Measurements from ENCODE around the gene SRGAP1. TPM values are rescaled to one million over a fixed set of nuclear protein-coding genes. Genes with fewer than 3 reads are reported as not detected.
"Not testable (repeated sequence)": the region's sequence is repeated elsewhere in the genome, so short reads cannot be mapped to it uniquely, and the experiment has no call there.

The SRGAP1 gene
- total RNA-seq, 1 donor: 18.1 TPM

DNA sequence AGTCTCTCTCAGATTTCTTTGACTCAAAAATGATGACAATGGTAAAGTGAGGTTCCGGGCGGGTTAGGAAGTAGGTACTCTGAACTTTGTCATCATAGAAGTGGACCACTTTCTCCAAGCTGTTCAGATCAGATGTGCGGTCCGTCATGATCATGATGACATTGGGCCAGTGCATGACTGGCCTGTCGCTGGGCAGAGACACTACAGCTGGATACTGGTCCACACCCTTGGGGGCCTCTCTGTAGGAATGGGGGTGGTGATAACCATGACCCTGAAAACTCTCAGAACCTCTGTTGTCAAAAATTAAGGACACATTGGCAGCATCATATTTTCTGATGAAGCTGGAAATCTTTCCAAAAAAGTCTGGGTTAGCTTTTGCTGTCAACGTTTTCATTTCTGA, 349.4 kb downstream of the SRGAP1 start:
- TF ChIP-seq, protein P1, sequence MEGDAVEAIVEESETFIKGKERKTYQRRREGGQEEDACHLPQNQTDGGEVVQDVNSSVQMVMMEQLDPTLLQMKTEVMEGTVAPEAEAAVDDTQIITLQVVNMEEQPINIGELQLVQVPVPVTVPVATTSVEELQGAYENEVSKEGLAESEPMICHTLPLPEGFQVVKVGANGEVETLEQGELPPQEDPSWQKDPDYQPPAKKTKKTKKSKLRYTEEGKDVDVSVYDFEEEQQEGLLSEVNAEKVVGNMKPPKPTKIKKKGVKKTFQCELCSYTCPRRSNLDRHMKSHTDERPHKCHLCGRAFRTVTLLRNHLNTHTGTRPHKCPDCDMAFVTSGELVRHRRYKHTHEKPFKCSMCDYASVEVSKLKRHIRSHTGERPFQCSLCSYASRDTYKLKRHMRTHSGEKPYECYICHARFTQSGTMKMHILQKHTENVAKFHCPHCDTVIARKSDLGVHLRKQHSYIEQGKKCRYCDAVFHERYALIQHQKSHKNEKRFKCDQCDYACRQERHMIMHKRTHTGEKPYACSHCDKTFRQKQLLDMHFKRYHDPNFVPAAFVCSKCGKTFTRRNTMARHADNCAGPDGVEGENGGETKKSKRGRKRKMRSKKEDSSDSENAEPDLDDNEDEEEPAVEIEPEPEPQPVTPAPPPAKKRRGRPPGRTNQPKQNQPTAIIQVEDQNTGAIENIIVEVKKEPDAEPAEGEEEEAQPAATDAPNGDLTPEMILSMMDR (IDR thresholded peaks at IDR 0.05; ENCODE audit: insufficient read depth, low read depth, low read length): no peak
- DNase-seq (ENCODE audit: low read depth): no peak
- no peak overlapping the region for H3K4me3 ChIP-seq (ENCODE audit: low read depth, low read length)

DNA sequence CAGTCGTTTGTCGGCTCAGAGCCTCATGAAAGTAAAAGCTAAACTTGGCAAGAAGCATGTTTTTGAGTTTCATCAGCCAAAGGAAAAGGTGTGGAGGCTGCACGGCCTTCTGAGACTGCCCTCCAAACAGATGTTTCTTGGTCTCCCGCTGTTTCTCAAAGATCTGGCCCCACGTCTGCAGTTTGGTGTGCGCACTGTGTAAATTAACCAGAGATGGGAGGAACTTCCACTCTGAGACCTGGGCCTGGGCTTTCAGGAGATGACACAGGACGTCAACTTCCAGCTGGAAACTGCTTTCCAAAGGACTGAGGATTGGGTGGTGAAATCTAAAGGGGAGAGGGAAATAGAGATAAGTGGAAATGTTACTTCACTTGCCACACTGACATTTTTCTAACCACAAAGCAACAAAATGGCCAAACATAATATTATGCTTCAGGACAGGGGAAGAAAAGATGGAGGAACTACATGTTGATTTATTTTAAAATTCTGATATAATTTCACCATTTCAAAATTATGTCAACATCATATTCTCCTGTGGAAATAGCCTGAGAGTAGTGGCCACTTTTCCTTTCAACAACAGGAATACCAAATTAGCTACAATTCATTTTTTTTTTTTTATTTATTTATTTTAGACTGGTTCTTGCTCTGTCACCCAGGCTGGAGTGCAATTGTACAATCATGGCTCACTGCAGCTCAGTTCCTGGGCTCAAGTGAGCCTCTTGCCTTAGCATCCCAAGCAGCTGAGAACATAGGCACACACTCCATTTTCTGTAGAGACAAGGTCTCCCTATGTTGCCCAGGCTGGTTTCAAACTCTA, 350.0 kb downstream of the SRGAP1 start:
- DNase-seq (ENCODE audit: low read depth): peak; percentile 41
- TF ChIP-seq, protein P1 (IDR thresholded peaks at IDR 0.05; ENCODE audit: insufficient read depth, low read depth, low read length): no peak
- H3K4me3 ChIP-seq (ENCODE audit: low read depth, low read length): no peak overlapping the region

DNA sequence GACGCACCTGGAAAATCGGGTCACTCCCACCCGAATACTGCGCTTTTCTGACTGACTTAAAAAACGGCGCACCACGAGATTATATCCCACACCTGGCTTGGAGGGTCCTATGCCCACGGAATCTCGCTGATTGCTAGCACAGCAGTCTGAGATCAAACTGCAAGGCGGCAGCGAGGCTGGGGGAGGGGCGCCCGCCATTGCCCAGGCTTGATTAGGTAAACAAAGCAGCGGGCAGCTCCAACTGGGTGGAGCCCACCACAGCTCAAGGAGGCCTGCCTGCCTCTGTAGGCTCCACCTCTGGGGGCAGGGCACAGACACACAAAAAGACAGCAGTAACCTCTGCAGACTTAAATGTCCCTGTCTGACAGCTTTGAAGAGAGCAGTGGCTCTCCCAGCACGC, 351.3 kb downstream of the SRGAP1 start:
- not testable (repeated sequence) for H3K4me3 ChIP-seq (ENCODE audit: low read depth, low read length); DNase-seq (ENCODE audit: low read depth)

DNA sequence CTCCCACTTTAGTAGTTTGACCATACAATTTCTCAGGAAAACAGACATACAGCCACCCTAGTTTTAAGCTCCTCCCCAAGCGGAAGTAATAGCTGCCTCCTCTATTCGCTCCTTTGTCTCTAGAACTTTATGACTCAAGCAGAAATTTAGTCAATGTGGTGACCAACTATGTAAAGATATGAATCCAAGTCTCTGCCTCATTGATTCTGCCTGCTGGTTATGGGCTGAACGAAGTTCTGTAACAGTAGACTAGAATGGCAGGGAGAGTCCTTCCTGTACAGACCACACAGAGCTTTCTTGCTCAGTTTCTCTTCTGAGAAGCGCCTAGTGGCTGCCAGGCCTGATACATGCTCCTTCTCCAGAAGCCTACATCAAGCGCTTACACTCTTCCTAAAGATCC, 358.5 kb downstream of the SRGAP1 start:
- H3K4me3 ChIP-seq (ENCODE audit: low read depth, low read length): no peak overlapping the region
- DNase-seq (ENCODE audit: low read depth): no peak
- TF ChIP-seq, protein P1 (IDR thresholded peaks at IDR 0.05; ENCODE audit: insufficient read depth, low read depth, low read length): no peak

DNA sequence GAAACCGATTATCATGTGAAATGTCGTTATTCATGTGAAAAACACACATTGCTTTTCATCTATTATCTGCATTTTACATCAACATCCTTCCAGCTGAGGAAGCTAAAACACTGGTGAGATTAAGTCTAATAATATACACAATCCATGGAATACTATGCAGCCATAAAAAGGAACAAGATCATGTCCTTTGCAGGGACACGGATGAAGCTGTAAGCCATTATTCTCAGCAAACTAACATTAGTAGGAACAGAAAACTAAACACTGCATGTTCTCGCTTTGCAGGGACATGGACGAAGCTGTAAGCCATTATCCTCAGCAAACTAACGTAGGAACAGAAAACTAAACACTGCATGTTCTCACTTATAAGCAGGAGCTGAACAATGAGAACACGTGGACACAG, 359.3 kb downstream of the SRGAP1 start:
- DNase-seq (ENCODE audit: low read depth): no peak
- TF ChIP-seq, protein P1 (IDR thresholded peaks at IDR 0.05; ENCODE audit: insufficient read depth, low read depth, low read length): no peak
- no peak overlapping the region for H3K4me3 ChIP-seq (ENCODE audit: low read depth, low read length)

DNA sequence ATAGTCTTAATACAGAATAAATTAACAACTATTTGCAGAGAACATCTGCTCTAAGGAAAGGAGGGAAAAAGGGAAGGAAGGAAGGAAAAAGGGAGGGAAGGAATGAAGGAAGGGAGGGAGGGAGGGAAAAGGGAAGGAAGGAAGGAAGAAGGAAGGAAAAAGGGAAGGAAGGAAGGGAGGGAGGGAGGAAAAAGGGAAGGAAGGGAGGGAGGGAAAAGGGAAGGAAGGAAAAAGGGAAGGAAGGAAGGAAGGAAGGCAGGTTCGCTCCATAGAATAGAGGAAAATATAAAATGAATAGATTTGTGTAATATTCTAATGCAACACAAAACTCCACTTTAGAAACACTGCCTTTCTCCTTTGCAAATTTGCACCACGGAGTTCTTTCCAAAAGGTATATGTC, 361.0 kb downstream of the SRGAP1 start:
- TF ChIP-seq, protein P1 (IDR thresholded peaks at IDR 0.05; ENCODE audit: insufficient read depth, low read depth, low read length): no peak
- H3K4me3 ChIP-seq (ENCODE audit: low read depth, low read length): no peak overlapping the region
- DNase-seq (ENCODE audit: low read depth): no peak

DNA sequence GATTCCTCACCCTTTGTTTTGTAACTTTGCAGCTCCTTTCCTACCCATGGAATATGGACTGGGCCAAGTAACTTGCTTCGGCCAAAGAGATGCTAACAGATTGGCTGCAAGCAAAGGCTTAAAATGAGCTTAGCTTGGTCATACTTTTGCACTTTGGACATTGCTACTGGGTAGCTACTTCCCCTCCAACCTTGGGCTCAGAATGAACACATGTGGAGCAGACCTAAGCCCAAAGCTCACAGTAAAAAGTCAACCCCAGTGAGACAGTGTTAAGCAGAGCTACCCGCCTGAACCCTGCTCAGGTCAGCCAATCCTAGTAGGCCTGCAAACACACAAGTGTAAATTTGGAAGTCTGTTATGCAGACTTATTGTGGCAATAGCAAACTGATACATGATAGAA, 363.0 kb downstream of the SRGAP1 start:
- TF ChIP-seq, protein P1 (IDR thresholded peaks at IDR 0.05; ENCODE audit: insufficient read depth, low read depth, low read length): no peak
- no peak overlapping the region for H3K4me3 ChIP-seq (ENCODE audit: low read depth, low read length)

More for the DNA sequence above, 363.0 kb downstream of the SRGAP1 start:
- DNase-seq (ENCODE audit: low read depth): no peak

Small RNAs within 50 kb of the gene (small RNA-seq; reads per million reads assigned to genes)
- gene AC020611.1 (not detected), gene RNU6-1009P (not detected)

Other genes starting within 250 kb of the SRGAP1 start
- gene DPY19L2, start 176.2 kb upstream of the SRGAP1 start, total RNA-seq: 9.0 and 11.2 TPM in 2 replicates
- gene RXYLT1, start 64.8 kb upstream of the SRGAP1 start, total RNA-seq: 16.8 and 20.7 TPM in 2 replicates

All from fibroblast of villous mesenchyme (primary cell).